NOMO-1 treated with DMSO at 0.1 percent for 48 hours (cell line): ENCODE results near the gene SINHCAF.

Experiments used
- DNase-seq: peaks from one replicate; lab custom pipeline; 2025; ENCODE audit not compliant: unreplicated experiment; lab: John Stamatoyannopoulos, UW

SINHCAF gene

GRCh38 chr12:31337952-31338351, 12.0 kb upstream of the SINHCAF start:
- no peak for DNase-seq

DNA sequence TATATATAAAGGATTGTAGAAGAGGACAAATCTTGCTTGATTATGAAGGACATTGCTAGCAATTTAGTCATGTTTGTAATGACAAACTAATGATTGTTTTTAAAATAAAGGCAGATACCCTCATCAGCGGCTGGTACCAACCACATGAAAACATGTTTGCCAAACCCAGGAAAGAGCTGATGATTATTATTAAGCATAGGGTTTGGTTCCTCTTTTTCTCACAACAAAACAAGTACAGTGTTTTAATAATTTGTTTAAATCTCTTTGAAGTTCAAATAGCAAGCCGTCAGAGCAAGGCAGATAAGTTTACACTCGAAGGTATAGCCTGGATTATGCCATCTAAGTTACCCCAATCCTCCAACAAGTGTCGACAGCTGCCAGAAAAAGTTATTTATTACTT, 5.3 kb upstream of the SINHCAF start:
- no peak for DNase-seq

- DNase-seq = no peak
Observed at GRCh38 chr12:31326736-31327659, 1.0 kb upstream of the SINHCAF start.

GRCh38 chr12:31325524-31325875, 450 bp downstream of the SINHCAF start:
- DNase-seq = no peak

DNA sequence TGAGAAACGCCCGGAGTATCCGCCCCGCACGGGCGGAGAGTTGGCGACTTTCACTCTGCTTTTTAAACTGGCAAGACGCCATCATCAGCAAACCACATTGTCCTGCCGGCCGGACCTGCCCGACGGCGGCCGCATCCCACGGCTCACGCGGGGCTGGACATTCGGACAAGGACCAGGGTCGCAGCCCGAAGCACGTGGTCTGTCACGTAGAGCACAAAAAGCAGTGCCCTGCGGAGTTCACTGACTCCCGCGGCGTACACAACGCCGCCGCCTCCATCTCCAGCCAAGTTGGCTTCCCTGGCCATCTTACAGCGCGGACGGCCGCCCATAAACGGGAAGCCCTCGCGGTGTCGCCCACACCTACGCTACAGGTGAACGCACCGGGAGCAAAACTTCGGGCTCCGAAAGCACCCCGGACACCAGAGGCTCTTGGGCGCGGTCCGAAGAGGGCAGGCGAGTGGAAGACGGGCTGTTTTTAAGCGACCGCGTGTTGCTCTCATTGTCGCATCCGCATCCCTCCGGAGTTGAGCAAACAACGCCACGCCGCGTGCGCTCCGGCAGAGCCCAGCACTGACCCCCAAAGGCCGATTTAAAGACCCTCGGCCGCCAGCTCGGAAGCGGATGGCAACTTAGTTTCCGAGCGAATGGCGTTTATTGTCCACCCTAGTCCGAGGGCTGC, 966 bp downstream of the SINHCAF start:
- DNase-seq = no peak

GRCh38 chr12:31324116-31324844, 1.7 kb downstream of the SINHCAF start:
- peak; percentile 68 for DNase-seq

DNA sequence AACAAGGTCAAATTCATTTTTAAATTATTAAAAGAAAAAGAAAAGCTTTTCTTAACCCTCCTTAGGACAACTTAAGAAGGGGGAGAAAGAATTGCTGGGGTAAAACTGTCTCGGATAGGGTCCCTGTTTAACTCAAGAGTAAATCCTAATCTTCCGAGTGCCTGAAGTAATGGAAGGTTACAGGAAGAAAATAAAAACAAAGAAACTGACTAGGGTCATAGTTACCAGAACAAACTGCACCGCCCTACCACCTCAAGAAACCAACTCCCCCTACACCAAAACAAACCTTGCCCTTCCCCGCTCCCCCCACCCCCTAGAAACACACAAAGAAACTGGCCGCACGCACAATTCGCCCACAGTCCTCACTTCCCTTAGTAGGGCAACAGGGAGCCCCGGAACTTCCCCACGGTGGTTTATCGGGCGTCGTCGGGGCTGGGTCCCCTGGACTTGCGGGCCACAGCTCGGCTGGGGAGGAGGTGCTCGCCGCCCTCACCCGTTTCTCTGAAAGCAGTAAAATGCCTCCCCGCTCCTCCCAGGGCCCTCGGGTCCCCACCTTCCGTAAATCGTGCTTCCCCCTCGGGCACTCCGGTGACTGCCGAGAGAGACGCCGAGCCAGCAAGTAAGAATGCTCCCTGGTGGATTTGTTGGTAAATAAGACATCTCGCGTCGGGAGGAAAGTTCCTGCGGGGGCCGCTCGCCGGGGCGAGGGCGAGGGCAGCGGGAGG, 2.4 kb downstream of the SINHCAF start:
- peak; percentile 68 for DNase-seq

DNA sequence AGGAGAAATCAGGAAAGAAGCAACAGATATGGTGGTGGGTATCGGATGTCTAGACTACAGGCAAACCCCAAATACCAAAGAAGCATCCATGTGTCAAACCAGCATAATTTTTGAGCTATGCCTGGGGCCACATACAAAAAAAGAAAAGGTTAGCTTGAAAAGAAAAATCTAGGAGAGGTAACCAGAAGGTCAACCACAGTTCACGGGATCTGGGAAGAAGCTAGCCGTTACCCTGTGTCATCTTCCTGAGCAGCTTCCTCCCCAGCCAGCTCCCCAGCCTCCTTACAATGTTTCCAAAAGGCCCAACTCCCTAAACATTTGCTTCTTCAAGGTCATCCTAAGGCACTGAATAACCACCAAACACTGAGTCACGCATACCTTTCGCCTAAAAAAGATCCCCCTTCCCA, 3.1 kb downstream of the SINHCAF start:
- no peak for DNase-seq

DNA sequence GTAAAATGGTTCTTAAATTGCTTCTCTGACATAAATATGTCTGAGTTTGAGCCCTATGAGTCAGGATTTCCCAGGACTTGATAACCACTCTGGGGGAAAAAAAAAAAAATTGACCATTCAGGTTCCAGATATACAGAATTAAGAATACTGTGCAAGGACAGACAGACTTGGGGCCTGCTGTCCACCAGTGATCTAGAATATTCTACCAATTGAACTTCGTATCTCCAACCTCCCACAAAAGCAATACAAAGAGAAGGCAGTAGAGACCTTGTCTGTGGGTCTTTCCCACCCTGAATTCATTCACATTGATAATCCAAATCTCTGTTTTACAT, 4.1 kb downstream of the SINHCAF start:
- no peak for DNase-seq

DNA sequence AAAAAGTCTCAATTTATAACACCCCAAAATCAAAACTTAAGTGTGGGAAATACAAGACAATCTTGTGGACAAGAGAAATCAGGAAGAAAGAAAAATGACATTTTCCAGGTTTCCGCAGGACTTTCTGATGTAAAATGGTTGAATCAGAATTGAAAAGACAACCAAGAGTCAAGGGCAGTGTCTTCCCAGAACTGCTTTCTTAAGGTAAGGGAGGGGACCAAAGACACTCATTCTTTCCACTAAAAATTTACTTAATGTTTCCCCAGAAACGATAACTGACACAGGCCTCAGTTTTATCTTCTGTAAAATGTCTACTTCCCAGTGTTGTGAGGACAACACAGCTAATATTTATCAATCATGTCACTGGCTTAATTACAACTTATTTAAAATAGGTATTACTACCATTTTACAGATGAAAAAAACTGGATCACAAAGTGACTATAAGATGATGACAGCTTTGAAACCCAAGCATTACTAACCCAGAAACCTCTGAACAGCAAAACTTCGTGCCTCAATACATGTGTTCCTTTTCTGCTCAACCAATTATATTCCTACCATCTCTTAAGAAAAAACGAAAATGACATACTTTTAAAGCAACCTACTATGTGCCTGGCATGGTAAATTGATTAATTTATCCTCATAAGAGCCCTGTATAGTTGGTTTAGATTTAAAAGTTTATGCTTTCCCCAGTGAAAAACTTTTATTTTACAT, 4.6 kb downstream of the SINHCAF start:
- no peak for DNase-seq

DNA sequence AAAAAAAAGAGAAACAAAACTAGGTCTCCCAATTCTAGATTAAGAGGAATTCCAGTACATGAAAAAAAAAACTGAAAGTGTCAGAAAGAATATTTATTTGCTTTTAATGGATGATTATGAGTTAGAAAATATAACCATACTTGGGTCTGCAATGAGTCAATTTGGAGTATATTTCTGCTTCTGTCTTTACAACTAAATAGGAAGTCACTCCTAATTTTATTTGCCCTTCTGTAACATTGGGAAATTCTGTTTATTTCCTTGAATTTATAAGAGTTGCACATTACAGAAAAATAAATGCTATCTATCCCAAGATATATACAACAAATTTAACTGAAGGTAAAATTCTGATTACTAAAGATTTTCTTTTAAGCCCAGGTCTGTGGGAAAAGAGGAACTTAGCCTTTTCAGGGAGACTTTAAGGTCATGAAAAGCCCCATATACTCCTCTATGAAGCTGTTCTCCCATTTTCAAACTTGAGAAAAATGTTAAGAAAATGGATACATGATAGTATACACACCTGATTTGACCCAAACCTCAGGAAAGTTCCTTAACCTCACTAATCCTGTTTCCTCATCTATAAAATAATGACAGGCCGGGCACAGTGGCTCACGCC, 7.2 kb downstream of the SINHCAF start:
- DNase-seq = peak; percentile 15

GRCh38 chr12:31317471-31318395, 8.2 kb downstream of the SINHCAF start:
- peak; percentile 4 for DNase-seq

DNA sequence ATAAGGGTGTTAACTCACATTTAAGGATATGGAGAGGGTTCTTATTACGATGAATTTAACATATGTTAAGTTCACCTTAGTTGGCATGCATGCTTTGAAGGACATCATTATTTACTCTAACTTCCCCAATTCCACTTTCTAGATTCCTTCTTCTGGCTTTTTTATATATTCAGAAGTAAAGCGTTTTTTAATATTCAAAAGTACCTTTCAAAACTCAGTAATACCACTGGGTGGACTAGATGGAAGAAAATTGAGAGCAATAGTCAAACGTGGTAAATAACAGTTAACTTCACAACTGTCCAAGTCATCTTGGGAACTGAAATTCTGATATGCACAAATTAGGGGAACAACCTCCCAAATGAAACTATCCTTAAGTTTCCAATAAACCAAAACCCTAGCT, 9.1 kb downstream of the SINHCAF start:
- DNase-seq = peak; percentile 11

DNA sequence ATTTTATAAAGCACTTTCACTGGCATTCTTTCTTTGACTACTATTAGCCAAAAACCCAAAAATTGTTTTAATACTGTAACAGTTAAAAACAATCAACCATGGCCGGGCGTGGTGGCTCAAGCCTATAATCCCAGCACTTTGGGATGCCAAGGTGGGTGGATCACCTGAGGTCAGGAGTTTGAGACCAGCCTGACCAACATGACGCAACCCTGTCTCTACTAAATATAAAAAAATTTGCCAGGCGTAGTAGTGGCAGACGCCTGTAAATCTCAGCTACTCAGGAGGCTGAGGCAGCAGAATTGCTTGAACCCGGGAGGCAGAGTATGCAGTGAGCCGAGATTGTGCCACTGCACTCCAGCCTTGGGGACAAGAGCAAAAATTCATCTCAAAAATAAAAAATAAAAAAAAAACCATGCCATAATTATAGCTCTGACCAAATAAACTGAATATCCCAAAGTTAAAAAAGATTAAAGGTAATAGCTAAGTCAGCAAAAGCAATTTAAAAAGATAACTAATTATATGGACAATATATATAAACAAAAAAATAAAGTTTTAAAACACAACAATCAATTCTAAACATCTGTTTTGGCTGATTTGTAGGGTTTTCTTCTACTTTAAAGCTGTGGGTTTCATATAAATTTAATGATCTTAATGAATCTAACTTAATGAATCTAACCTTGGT, 10.0 kb downstream of the SINHCAF start:
- DNase-seq = no peak

- DNase-seq = no peak
Observed at GRCh38 chr12:31315044-31315715, 10.8 kb downstream of the SINHCAF start.

GRCh38 chr12:31312431-31312830, 13.5 kb downstream of the SINHCAF start:
- no peak for DNase-seq

DNA sequence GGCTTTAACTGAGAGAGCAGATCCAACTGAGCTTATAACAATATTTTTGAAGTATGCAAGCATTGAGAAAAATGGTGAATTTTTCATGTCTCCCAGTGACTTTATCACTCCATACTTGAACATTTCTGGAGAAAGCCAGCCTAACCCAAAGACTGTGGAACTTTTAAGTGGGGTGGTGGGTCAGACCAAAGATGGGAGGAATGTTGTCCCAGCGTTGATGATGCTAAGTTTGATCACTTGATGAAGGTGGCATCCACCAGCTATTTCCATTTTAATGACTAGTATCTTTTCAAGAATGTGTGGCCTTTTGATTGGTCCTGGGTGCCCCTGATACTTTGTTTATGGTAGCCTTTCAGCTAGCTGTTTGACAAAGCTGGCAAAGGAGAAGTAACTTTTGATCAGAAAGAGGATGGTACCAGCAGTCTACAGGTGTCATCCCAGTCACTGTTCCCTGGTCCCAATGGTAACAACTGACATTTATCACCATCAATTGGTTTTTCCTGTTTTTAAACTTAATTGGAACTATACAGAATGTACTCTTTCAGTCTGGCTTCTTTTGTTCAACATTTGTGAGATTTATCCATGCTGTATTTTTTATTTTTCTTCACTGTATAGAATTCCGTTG, 14.2 kb downstream of the SINHCAF start:
- DNase-seq = no peak

DNA sequence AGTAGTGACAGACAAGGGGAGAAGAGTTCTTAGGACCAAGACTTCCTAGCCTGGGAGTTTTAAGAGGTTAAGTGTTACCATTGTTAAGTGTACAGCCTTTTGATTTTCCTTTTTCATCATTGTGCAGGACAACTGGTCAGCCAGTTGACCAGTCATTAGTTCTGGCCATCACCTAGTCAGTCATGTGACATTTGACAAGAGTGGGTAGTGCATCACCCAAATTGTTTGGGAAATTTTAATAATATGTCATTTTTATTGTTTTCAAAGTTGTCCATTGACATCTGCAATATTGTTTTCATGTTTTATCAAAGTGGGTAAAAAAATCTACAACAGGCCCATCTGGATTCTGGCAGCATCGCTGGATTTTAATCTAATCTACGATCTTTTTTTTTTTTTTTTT, 15.5 kb downstream of the SINHCAF start:
- no peak for DNase-seq
